Measurements from ENCODE around the gene KIF26B.
A peak's percentile ranks its signal among the peaks of the same experiment; 100 is the strongest.

Gene KIF26B

GRCh38 chr1:245363461-245364200 is 208.8 kb downstream of the KIF26B start:
- DNase-seq (ENCODE audit: low read depth in 2 of 2): no peak
- TF ChIP-seq, protein P1, sequence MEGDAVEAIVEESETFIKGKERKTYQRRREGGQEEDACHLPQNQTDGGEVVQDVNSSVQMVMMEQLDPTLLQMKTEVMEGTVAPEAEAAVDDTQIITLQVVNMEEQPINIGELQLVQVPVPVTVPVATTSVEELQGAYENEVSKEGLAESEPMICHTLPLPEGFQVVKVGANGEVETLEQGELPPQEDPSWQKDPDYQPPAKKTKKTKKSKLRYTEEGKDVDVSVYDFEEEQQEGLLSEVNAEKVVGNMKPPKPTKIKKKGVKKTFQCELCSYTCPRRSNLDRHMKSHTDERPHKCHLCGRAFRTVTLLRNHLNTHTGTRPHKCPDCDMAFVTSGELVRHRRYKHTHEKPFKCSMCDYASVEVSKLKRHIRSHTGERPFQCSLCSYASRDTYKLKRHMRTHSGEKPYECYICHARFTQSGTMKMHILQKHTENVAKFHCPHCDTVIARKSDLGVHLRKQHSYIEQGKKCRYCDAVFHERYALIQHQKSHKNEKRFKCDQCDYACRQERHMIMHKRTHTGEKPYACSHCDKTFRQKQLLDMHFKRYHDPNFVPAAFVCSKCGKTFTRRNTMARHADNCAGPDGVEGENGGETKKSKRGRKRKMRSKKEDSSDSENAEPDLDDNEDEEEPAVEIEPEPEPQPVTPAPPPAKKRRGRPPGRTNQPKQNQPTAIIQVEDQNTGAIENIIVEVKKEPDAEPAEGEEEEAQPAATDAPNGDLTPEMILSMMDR (IDR thresholded peaks at IDR 0.05; ENCODE audit: low read depth, low read length): no peak

DNA sequence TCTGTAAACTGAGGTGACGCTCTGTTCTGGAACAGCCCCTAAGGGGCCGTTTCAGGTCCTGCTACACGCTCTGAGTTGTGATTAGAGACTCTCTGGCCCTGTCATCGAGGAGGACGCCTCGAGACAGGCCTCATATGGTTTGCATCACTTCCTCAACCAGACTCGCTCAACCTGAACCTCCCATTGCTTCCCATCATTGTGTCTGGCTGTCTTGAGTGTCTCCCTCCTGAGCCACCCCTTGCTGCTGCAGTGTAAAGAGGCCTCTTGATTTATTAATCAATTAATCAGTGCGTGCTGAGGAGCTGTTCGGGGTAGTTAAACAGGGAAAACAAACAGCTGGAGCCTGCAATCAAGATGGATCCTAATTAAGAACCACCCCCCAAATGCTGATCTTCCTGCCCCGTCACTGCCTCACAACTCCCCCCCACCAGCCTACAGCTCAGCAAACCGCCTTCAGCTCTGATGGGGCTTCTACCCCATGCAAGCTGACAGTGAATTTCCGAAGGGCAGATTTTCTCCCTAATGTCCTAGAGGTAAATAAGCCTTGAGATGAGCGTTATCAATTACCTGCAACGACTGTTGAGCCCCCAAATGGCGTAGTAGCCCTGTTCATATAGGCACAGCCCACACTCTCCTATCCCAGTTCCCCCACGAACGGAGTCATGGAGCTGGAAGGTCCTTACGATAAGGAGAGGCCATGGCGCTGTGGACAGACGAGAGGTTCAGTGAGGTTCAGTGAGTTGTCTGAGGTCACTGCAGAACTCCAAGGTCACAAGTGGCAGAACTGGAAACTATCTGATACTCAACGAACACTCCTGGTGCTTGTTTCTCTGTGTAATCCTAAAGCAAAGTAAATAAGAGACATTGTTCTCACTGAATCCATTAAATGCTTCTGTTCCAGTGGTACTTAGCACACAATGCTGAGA is 210.6 kb downstream of the KIF26B start:
- TF ChIP-seq, protein P1 (IDR thresholded peaks at IDR 0.05; ENCODE audit: low read depth, low read length): no peak
- no peak overlapping the region for H3K4me3 ChIP-seq (replicated peaks in 1 of 2; ENCODE audit: low read depth in 2 of 2, low read length in 2 of 2)
- DNase-seq (ENCODE audit: low read depth in 2 of 2): no peak

More at GRCh38 chr1:245363461-245364200, 208.8 kb downstream of the KIF26B start:
- no peak overlapping the region for H3K4me3 ChIP-seq (replicated peaks in 1 of 2; ENCODE audit: low read depth in 2 of 2, low read length in 2 of 2)

GRCh38 chr1:245366886-245367285 is 212.1 kb downstream of the KIF26B start:
- DNase-seq (ENCODE audit: low read depth in 2 of 2): no peak
- TF ChIP-seq, protein P1 (IDR thresholded peaks at IDR 0.05; ENCODE audit: low read depth, low read length): no peak
- H3K4me3 ChIP-seq (replicated peaks in 1 of 2; ENCODE audit: low read depth in 2 of 2, low read length in 2 of 2): no peak overlapping the region

DNA sequence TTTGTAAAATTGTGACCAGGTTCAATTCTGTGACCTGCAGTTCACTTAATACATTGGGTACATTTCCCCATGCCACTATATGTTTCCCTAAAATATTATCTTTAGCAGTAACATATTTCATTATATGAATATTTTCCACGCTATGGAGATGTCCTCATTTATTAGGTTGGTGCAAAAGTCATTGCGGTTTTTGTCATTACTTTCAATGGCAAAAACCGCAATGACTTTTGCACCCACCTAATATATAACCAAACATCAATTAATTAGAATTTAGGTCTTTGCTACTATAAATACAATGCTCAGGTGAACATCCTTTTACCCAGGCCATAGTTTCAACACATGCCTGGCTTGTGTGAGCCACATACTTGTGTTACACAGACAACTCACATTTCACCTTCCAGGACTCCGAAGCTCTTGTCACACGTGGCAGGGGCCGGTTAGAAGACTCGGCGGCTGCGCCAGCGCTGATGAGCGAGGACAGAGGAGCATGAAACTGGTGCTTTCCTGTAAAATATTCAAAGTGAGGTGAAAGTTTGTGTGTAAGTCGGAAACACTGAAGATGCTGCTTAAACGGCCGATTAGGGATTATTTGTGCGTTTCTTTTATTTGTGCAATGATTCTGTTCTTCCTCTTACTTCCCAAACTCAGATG is 215.5 kb downstream of the KIF26B start:
- no peak overlapping the region for H3K4me3 ChIP-seq (replicated peaks in 1 of 2; ENCODE audit: low read depth in 2 of 2, low read length in 2 of 2)
- TF ChIP-seq, protein P1 (IDR thresholded peaks at IDR 0.05; ENCODE audit: low read depth, low read length): no peak
- DNase-seq (ENCODE audit: low read depth in 2 of 2): no peak

- peak; percentile 23 to 54 for DNase-seq (ENCODE audit: low read depth in 2 of 2)
- TF ChIP-seq, protein P1 (IDR thresholded peaks at IDR 0.05; ENCODE audit: low read depth, low read length): no peak
- no peak overlapping the region for H3K4me3 ChIP-seq (replicated peaks in 1 of 2; ENCODE audit: low read depth in 2 of 2, low read length in 2 of 2)
Measured at GRCh38 chr1:245370905-245371581, 216.3 kb downstream of the KIF26B start.

DNA sequence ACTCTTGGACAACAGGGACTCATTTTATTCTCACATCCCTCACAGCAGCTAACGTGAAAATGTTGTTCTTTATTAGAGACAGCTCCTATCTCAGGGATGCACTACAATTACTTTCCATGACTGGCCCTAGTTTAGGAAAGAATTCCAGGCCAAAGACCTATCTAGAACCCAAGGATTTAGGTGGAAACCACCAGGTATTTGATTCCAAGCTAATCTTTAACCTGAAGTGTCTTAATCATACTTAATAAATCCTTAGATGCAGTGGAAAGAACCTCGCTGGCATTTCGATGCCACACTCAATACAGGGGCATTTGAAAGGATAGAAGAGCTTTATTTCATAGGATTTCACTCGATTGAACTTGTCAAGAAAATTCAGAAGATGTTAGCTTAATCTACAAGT is 218.3 kb downstream of the KIF26B start:
- no peak for DNase-seq (ENCODE audit: low read depth in 2 of 2)
- TF ChIP-seq, protein P1 (IDR thresholded peaks at IDR 0.05; ENCODE audit: low read depth, low read length): no peak
- H3K4me3 ChIP-seq (replicated peaks in 1 of 2; ENCODE audit: low read depth in 2 of 2, low read length in 2 of 2): no peak overlapping the region
